ENCODE results near the gene IL16. TPM values are rescaled to one million over a fixed set of nuclear protein-coding genes. Genes with fewer than 3 reads are reported as not detected.

Gene IL16
- total and polyA plus RNA-seq, 9 of the 15 experiments (the other 6 are each of a cell fraction or from before 2014, with no cell fraction given): 1.4 to 18.8 (median 10.6) TPM

GRCh38 chr15:81196576-81197254, at the start of gene IL16 (continued):
- no peak for TF ChIP-seq ATF2 (CRISPR knock-in tag; IDR thresholded peaks at IDR 0.05)
- TF ChIP-seq ZKSCAN8 (CRISPR knock-in tag; IDR thresholded peaks at IDR 0.05): no peak

GRCh38 chr15:81151389-81151788, 45.3 kb upstream of the IL16 start:
- WGBS (ENCODE audit: insufficient coverage, low coverage, missing lambda C conversion rate): 28% methylated on average over 7 of the region's 7 CpGs
- Histone ChIP-seq H3K9me3 (replicated peaks; ENCODE audit: control insufficient read depth, insufficient read depth, low read depth, low read length) (no peaks in the 10 kb centered on the region), H3K9ac (ENCODE audit: insufficient read depth in 1 of 2, low read depth in 2 of 2, low read length in 2 of 2) (no peak overlapping the region), H3K4me1 (replicated peaks in 1 of 2; ENCODE audit: control insufficient read depth in 2 of 2, insufficient read depth in 2 of 2, low read length in 2 of 2) (no peaks in the 10 kb centered on the region; a peak in 2 of 5 replicates), H3K36me3 (ENCODE audit: control insufficient read depth, insufficient read depth, low read length) (peaks cover 32% of the 10 kb centered on the region; the same call in 2 of the 3 replicates), H3K9me1 (ENCODE audit: control insufficient read depth, insufficient read depth, low read length) (no peaks in the 10 kb centered on the region), H3K79me2 (ENCODE audit: control insufficient read depth, insufficient read depth, low read length) (no peaks in the 10 kb centered on the region), H3K27ac (ENCODE audit: extremely low read depth, low read depth, low read length) (no peak overlapping the region), H3K4me3 (no peak overlapping the region), H4K20me1 (replicated peaks; ENCODE audit: control insufficient read depth, insufficient read depth, low read length) (no peaks in the 10 kb centered on the region), H3K4me2 (ENCODE audit: insufficient read depth, low read length) (no peak overlapping the region; the same call in 1 of the 2 replicates), H3K27me3 (ENCODE audit: control insufficient read depth in 2 of 2, insufficient read depth in 2 of 2, low read length in 2 of 2) (no peaks in the 10 kb centered on the region), H2AFZ (ENCODE audit: low read depth, low read length) (peak overlapping the region; percentile 62)
- intact Hi-C loops (cut with micrococcal nuclease): loop anchor here (5.0 kb wide), 1 partner anchor 154 kb away; no protein-coding TSS in a partner anchor
- ATAC-seq (peak; percentile 67), DNase-seq (ENCODE audit: extremely low read depth in 1 of 4, low spot score in 3 of 4) (peak in 1 of 4 experiments; percentile 34), FAIRE-seq (no peak)
- ChIA-PET POLR2A (no interaction called here), CTCF (ENCODE audit: low intra/inter-chr PET ratio) (no interaction called here)
- in situ Hi-C loops (cut with MboI): no loop called here
- BruUV-seq (replicated peaks): no TSS peak
- TF ChIP-seq, protein P1, sequence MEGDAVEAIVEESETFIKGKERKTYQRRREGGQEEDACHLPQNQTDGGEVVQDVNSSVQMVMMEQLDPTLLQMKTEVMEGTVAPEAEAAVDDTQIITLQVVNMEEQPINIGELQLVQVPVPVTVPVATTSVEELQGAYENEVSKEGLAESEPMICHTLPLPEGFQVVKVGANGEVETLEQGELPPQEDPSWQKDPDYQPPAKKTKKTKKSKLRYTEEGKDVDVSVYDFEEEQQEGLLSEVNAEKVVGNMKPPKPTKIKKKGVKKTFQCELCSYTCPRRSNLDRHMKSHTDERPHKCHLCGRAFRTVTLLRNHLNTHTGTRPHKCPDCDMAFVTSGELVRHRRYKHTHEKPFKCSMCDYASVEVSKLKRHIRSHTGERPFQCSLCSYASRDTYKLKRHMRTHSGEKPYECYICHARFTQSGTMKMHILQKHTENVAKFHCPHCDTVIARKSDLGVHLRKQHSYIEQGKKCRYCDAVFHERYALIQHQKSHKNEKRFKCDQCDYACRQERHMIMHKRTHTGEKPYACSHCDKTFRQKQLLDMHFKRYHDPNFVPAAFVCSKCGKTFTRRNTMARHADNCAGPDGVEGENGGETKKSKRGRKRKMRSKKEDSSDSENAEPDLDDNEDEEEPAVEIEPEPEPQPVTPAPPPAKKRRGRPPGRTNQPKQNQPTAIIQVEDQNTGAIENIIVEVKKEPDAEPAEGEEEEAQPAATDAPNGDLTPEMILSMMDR (IDR thresholded peaks at IDR 0.05 in 2 of 3, conservative IDR thresholded peaks at IDR 0.05 in 1 of 3; ENCODE audit: insufficient read depth in 2 of 3, low read depth in 1 of 3, low read length in 3 of 3): peak; percentile 23 to 45 (median 29); a peak in 3 of 6 replicates
- TF ChIP-seq TCF7L2 (IDR thresholded peaks at IDR 0.05; ENCODE audit: low read depth, low read length): no peak
- TF ChIP-seq TGIF2 (CRISPR knock-in tag; IDR thresholded peaks at IDR 0.05): no peak
- peak; percentile 37; the same call in 1 of the 2 replicates for TF ChIP-seq REST (IDR thresholded peaks at IDR 0.05; ENCODE audit: borderline replicate concordance)
- no peak for TF ChIP-seq REST (CRISPR knock-in tag; IDR thresholded peaks at IDR 0.05; ENCODE audit: low read depth)
- TF ChIP-seq CBFA2T3 (IDR thresholded peaks at IDR 0.05): 0 out of 2 replicates have a peak, but pooled peaks have one; percentile 9
